Pancreas (tissue), 10 donors: ENCODE data around the gene KIF2A. TPM values are rescaled to one million over a fixed set of nuclear protein-coding genes. Genes with fewer than 3 reads are reported as not detected.

Source experiments
- ATAC-seq, 4 donors: fragments of 200-7000 bp; cut with Tn5 transposase; one replicate each; pipeline versions ENCODE4 v1.8.0 to v1.9.1; 2020; ENCODE audit warnings: mild to moderate bottlenecking in 4 of 4, moderate library complexity in 4 of 4
- DNase-seq, 6 donors: peaks; one replicate each; pipeline ENCODE4 v3.0.0-alpha.2; 2020
- FAIRE-seq: peaks from 2 replicates; lab custom pipeline; 2012; peaks lifted over from hg19 to GRCh38; lab: Jason Lieb, UNC
- H3K27ac ChIP-seq, 4 donors: fragments of 200-600 bp; sonication (generic); 1 replicate in 3 of 4; 2 replicates in 1 of 4; pipeline versions ENCODE4 v1.5.0 to v1.8.0; 2020
- H3K27me3 ChIP-seq, 4 donors: fragments of 200-600 bp; one replicate each; pipeline ENCODE4 v1.8.0; 2021
- H3K36me3 ChIP-seq, 3 donors: fragments of 200-600 bp; sonication (generic) in 1 of 3; one replicate each; pipeline versions ENCODE4 v1.5.0 to v1.8.0; 2020 to 2021
- H3K4me1 ChIP-seq, 3 donors: fragments of 200-600 bp; one replicate each; pipeline ENCODE4 v1.8.0; 2021
- H3K4me3 ChIP-seq, 4 donors: fragments of 200-600 bp; sonication (generic) in 2 of 4; one replicate each; pipeline versions ENCODE4 v1.5.0 to v1.8.0; 2020 to 2021
- H3K9me3 ChIP-seq, 4 donors: fragments of 200-600 bp; one replicate each; pipeline ENCODE4 v1.8.0; 2021
- CTCF ChIP-seq, 4 donors: fragments of 200-600 bp; sonication (generic) in 3 of 4; IDR thresholded peaks; one replicate each; pipeline versions ENCODE4 v1.5.0 to v1.8.0; 2021; ENCODE audit warnings: antibody characterized with exemption in 4 of 4
- WGBS, 2 donors: extraction: QIAGEN DNeasy Blood & Tissue Kit; methylation state at CpG; one replicate each; pipeline ENCODE4 v1.1.7; 2013; 5-methylcytosine and 5-hydroxymethylcytosine counted together
- intact Hi-C, 3 donors: fragments of 100-400 bp; cut with DNase I; formaldehyde crosslinking; loops; one replicate each; pipeline versions ENCODE4 v1.11.1 to v1.14.2; 2022
- polyA plus RNA-seq, 2 donors: library from polyadenylated mRNA; stranded (reverse); fragments of 200-250 nt; gene quantifications; one replicate each; pipeline ENCODE4 v1.2.3, GENCODE V29; 2013
- total RNA-seq, 6 donors: library from RNA; stranded (reverse); fragmentation: NEBNext Ultra II Directional in 4 of 6; extraction: Animal tissue kit (Norgen Biotek cat#: 25700) in 4 of 6; gene quantifications; one replicate each; pipeline versions ENCODE4 v1.2.1 to v1.2.4, GENCODE V29; 2021 to 2023
- donor health status: healthy with polysubstance abuse.
- donor health status: DM: no; HTN: no; CAD: no; lungs with moderate emphysema.
- donor health status: DM: no; HTN: no; CAD: no.
- donor health status: control.
- donor health status: control.
- donor health status: Bipolar disorder and iron deficiency.
- donor health status: DM: yes; HTN: yes; CAD: no.
- donor health status: DM: no; HTN: no; CAD: no.
- donor health status: DM: no; HTN: no; CAD: no.
- donor health status: DM: yes; HTN: yes; CAD: no.

The KIF2A gene
- total and polyA plus RNA-seq, 8 donors = 3.7 to 24.5 (median 14.4) TPM

- Histone ChIP-seq H3K27me3 (no peaks in the 10 kb centered on the region), H3K27ac (no peak overlapping the region), H3K36me3 (no peaks in the 10 kb centered on the region), H3K9me3 (no peaks in the 10 kb centered on the region), H3K4me1 (peaks cover 0 to 4% (median 0%) of the 10 kb centered on the region in 3 donors), H3K4me3 (no peak overlapping the region)
- intact Hi-C loops = no loop called here
- TF ChIP-seq CTCF (IDR thresholded peaks at IDR 0.05) = no peak
- DNase-seq (no peak), ATAC-seq (no peak), FAIRE-seq (no peak)
- WGBS, 2 donors = 91 to 94% methylated on average over 3 of the region's 3 CpGs
Observed at GRCh38 chr5:62317810-62318209, 11.8 kb downstream of the KIF2A start.

- DNase-seq (no peak), FAIRE-seq (no peak), ATAC-seq (no peak)
- intact Hi-C loops = no loop called here
- WGBS, 2 donors = 56 to 63% methylated on average over 1 of the region's 1 CpG
- Histone ChIP-seq H3K27me3 (no peaks in the 10 kb centered on the region), H3K9me3 (no peaks in the 10 kb centered on the region), H3K36me3 (no peaks in the 10 kb centered on the region), H3K4me3 (no peak overlapping the region), H3K27ac (no peak overlapping the region), H3K4me1 (peaks cover 0 to 4% (median 0%) of the 10 kb centered on the region in 3 donors)
- no peak for TF ChIP-seq CTCF (IDR thresholded peaks at IDR 0.05)
Observed at GRCh38 chr5:62322484-62322883, 16.5 kb downstream of the KIF2A start.

GRCh38 chr5:62326302-62326701 is 20.3 kb downstream of the KIF2A start:
- H3K9me3 ChIP-seq = no peaks in the 10 kb centered on the region

GRCh38 chr5:62326702-62327101 is 20.7 kb downstream of the KIF2A start:
- Histone ChIP-seq H3K27me3 (no peaks in the 10 kb centered on the region), H3K4me1 (no peaks in the 10 kb centered on the region), H3K4me3 (no peak overlapping the region), H3K9me3 (no peaks in the 10 kb centered on the region), H3K27ac (no peak overlapping the region), H3K36me3 (no peaks in the 10 kb centered on the region)
- 94 to 99% methylated on average over 4 of the region's 4 CpGs for WGBS, 2 donors
- ATAC-seq (no peak), FAIRE-seq (no peak), DNase-seq (no peak)
- TF ChIP-seq CTCF (IDR thresholded peaks at IDR 0.05) = no peak
- intact Hi-C loops = no loop called here

More at GRCh38 chr5:62326302-62326701, 20.3 kb downstream of the KIF2A start:
- DNase-seq (no peak), ATAC-seq (no peak), FAIRE-seq (no peak)
- no peak for TF ChIP-seq CTCF (IDR thresholded peaks at IDR 0.05)
- H3K27me3 ChIP-seq = no peaks in the 10 kb centered on the region
- no peaks in the 10 kb centered on the region for H3K4me1 ChIP-seq
- H3K27ac ChIP-seq = no peak overlapping the region
- H3K36me3 ChIP-seq = no peaks in the 10 kb centered on the region
- no peak overlapping the region for H3K4me3 ChIP-seq
- intact Hi-C loops = no loop called here
- 77 to 85% methylated on average over 1 of the region's 1 CpG for WGBS, 2 donors

GRCh38 chr5:62327138-62328053 is 21.4 kb downstream of the KIF2A start:
- no peak for TF ChIP-seq CTCF (IDR thresholded peaks at IDR 0.05)

More at GRCh38 chr5:62327138-62328053, 21.4 kb downstream of the KIF2A start:
- no peaks in the 10 kb centered on the region for H3K9me3 ChIP-seq
- intact Hi-C loops = no loop called here
- 81 to 83% methylated on average over 9 of the region's 9 CpGs for WGBS, 2 donors
- DNase-seq = no peak
- no peak overlapping the region for H3K4me3 ChIP-seq
- no peaks in the 10 kb centered on the region for H3K4me1 ChIP-seq
- H3K27ac ChIP-seq = no peak overlapping the region
- no peaks in the 10 kb centered on the region for H3K27me3 ChIP-seq
- FAIRE-seq = no peak
- no peaks in the 10 kb centered on the region for H3K36me3 ChIP-seq
- no peak for ATAC-seq
